Stimulated activated CD4-positive, alpha-beta T cell treated with anti-CD3 and anti-CD28 coated beads, Interleukin-2, amount 100 ng/mL, for 48 hours (primary cell): ENCODE results near the gene TNFAIP6.
"Not testable (repeated sequence)": the region's sequence is repeated elsewhere in the genome, so short reads cannot be mapped to it uniquely, and the experiment has no call there.

ENCODE experiments used
- DNase-seq, 2 donors: peaks; one replicate each; pipeline ENCODE4 v3.0.0-alpha.2; 2020

TNFAIP6 gene

DNA sequence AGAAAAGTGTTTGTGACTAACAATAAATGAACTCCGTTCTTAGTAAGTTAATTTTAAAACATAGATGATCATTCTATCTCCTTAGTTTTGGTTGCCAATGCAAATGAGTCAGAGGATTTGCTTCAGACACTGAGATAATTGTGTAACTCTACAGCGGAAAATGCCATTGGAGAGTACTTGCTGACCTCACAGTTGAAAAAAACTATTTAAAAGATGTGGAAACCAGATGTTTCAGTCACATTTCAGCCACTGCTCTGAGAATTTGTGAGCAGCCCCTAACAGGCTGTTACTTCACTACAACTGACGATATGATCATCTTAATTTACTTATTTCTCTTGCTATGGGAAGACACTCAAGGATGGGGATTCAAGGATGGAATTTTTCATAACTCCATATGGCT, at the start of gene TNFAIP6:
TNFAIP6 (plus strand) TSS at position 234 of the 400 bp plus-strand sequence; CDS start at position 309, 75 bp downstream.
- no peak for DNase-seq

GRCh38 chr2:151310313-151310712, 47.1 kb upstream of the TNFAIP6 start:
- not testable (repeated sequence) for DNase-seq

DNA sequence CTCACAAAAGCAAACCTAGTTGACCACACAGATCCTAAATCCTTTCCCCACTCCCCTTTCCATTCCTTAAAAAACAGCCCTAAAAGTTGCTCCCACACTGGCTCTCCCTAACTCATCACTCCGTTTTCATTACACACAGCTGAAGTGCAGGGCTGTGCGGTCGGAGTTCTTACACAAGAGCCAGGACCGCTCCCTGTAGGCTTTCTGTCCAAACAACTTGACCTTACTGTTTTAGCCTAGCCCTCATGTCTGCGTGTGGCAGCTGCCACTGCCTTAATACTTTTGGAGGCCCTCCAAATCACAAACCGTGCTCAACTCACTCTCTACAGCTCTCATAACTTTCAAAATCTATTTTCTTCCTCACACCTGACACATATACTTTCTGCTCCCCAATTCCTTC, 45.0 kb upstream of the TNFAIP6 start:
- not testable (repeated sequence) for DNase-seq

DNA sequence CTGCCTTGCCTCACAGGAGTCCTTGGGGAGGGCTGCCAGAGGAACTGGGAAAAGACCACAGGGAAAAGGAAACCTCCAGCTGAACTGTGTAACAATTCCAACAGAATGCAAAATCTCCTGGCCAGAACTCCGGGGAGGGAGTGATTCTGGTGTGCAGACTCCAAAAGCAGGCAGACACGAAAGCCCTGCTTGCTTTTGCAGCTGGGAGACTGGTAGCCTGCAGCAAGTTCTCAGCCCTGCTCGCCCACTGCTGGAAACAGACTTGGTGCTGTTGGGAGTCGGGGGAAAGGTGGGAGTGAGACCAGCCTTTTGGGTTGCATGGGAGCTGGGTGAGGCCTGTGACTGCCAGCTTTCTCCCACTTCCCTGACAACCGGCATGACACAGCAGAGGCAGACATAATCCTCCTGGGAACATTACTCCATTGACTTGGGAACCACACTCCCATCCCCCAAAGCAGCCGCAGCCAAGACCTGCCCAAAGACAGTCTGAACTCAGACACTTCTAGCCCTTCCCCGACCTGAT, 42.0 kb upstream of the TNFAIP6 start:
- DNase-seq, result no peak

- no peak for DNase-seq
These were observed 31.8 kb upstream of the TNFAIP6 start for GRCh38 chr2:151325581-151326095.

DNA sequence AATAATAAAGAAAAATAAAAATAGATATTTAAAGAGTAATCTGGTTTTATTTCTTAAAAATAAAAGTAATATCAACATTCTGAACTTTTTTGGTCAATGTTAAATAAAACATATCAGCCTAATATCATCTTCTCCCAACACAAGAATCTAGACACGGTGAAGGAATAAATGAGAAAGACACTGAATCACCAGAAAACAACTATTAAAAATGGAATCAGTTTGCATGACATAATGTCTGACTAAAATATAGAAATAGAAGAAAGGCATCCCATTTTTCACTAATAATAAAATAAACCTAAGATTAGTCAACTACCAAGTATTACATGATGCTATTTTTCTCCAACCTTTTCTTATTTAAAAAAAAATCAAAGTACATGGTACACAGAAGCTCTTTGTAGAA, 30.8 kb upstream of the TNFAIP6 start:
- no peak for DNase-seq

DNA sequence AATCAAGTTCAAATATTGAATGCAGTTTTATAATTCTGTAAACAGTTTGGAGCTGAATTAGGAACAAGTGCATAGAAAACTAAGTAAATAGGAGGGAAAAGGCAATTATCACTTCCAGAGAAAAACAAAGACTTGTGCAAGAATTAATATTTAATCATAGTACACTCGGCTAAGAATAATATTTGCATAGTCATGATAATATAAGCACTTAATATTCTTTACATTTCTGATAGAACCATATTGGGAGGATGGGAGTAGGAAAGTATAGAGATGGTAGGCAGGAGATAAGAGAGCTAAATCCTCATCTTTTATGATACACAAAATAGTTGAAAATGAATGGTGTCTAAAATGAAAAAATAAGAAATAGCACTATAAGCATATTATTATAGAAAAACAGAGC, 27.4 kb upstream of the TNFAIP6 start:
- DNase-seq, result no peak

DNA sequence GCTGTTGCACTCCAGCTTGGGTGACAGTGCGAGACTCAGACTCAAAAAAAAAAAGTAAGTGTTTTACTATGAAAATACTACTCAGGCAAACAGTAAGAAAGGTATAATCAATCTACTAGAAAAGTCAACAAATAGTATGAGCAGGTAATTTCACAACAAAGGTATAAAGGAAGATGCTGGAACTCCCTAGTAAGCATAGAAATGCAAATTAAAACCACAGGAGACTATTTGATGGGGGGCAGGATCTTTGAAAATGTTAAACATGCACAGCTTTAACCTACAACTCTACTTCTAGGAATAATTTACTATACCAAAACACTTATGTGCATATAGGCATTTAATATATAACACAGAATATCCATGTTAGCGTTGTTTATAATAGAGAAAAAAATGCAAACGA, 24.3 kb upstream of the TNFAIP6 start:
- no peak for DNase-seq

GRCh38 chr2:151334082-151334815, 23.1 kb upstream of the TNFAIP6 start:
- no peak for DNase-seq

- no peak for DNase-seq
These were observed 20.5 kb upstream of the TNFAIP6 start for GRCh38 chr2:151336863-151337371.

DNA sequence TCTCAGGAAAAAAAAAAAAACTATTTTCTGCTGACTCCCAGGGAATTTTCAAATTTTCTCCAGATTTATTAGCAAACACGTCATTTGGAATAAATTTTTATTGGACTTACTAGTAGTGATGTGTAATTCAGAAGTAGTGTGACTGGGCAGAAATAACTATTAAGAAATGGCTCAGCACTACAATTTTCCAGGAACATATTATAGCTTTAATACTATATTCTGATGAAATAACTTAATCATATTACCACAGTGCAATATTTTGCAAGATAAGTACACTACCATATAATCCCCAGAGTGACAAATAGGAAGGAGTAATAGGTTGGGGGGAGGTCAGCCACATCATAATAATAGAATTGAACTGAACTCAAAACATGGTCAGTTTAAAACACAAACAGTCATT, 19.7 kb upstream of the TNFAIP6 start:
- DNase-seq, result no peak

- no peak for DNase-seq
These were observed 19.3 kb upstream of the TNFAIP6 start for GRCh38 chr2:151338115-151338514.

- DNase-seq, result no peak
These were observed 14.3 kb upstream of the TNFAIP6 start for GRCh38 chr2:151343073-151343472.

GRCh38 chr2:151344191-151344590, 13.2 kb upstream of the TNFAIP6 start:
- not testable (repeated sequence) for DNase-seq

DNA sequence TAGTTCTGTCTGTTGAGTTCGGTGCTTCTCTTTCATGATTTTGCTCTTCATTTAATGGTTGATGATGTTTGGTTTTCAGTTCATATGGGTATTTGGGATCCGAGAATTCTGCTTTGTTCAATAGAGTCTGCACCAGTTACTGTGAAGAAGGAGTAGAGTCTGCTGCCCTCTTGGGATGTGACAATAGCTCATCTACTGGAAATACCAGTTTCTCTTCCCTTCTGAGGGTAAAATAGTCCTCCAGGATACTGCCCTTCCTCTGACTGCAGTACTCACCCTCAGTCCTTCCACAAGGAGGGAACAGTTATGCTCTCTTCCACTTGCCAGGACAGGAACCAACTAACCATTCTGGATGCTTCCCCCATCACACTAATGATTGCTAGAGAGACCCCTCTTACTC, 12.5 kb upstream of the TNFAIP6 start:
- DNase-seq, result no peak

DNA sequence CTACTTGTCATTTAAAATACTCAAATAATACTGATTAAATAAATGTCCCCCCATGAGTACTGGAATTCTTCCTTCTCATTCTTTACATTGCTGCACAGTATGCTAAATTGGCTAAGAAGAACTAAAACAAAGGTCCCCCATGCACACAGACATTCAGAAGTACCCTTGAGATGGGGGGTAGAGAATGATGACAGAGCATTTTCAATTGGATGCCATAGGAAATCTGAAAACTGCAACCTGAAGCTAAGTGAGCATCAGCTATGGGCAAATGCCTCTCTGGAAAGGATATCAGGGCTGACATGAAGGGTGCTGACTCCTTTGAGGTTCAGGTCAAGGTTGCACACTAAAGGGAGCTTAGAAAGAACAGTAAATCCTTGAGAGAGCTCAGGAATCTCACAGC, 10.1 kb upstream of the TNFAIP6 start:
- DNase-seq, result no peak

DNA sequence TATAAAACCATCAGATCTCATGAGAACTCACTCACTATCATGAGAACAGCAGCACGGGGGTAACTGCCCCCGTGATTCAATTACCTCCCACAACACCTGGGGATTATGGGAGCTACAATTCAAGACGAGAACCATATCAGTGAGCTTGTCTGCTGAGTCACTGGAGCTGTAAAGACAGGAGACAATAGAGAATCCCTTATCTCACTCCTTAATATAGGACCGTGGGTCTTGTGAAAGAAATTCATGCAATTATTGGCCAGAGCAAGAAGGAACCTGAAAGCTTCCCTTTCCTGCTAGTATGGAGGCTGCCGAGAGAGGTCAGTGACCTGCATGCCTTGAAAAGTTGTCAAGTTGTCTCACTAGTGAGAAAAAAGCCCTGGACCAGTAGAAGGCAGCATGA, 9.5 kb upstream of the TNFAIP6 start:
- DNase-seq, result no peak

DNA sequence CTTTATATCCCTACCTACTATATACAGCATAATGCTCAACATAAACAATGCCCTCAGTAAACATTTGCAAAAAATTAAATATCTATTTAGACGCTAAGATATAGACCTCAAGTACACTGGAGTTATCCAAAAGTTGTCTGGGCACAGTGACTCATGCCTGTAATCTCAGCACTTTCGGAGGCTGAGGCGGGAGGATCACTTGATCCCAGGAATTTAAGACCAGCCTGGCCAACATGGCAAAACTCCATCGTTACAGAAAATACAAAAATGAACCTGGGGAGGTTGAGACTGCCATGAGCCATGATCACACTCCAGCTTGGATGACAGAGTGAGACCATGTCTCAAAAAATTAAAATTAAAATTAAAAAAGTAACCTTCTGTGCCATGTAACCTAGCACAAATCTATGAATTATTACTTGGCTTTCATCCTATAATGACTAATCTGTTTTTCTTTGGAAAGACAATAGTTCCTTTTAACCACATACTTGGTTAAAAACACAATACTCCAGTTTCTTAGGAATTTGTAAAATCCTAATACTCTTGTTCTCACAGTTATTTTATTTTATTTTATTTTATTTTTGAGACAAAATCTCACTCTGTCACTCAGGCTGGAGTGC, 6.7 kb upstream of the TNFAIP6 start:
- DNase-seq, result no peak

- DNase-seq, result no peak
These were observed 3.4 kb upstream of the TNFAIP6 start for GRCh38 chr2:151353995-151354394.

DNA sequence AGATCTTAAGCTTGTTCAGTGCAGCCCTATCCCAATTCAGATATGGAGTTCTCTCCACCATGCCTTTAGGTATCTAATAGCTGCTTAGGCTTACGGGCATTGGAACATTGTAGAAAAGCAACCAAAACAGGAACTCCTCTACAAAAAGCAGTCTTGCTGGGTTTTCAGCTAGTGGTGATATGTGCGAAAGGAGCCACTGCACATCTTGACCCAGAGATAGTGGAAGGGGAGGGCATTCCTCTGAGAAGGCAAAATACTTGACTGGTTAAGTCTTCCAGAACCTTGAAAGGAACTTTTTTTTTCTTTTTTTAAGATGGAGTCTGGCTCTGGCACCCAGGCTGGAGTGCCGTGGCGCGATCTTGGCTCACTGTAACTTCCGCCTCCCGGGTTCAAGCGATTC, 2.6 kb upstream of the TNFAIP6 start:
- no peak for DNase-seq

- no peak for DNase-seq
These were observed 976 bp downstream of the TNFAIP6 start for GRCh38 chr2:151358166-151358970.

- DNase-seq, result no peak
These were observed 2.5 kb downstream of the TNFAIP6 start for GRCh38 chr2:151359768-151360461.
